C1 segment of cervical spinal cord (tissue), 14 donors: ENCODE results near the gene ONECUT1.
A peak's percentile ranks its signal among the peaks of the same experiment; 100 is the strongest.

ENCODE experiments used
- DNase-seq, 14 donors: peaks; one replicate each; lab custom pipeline; 2025; lab: John Stamatoyannopoulos, UW

ONECUT1 gene

GRCh38 chr15:52733696-52734255 is 56.4 kb downstream of the ONECUT1 start:
- peak in 1 of 14 donors; percentile 56 for DNase-seq

- no peak for DNase-seq
Observed at GRCh38 chr15:52733088-52733487, 57.0 kb downstream of the ONECUT1 start.

DNA sequence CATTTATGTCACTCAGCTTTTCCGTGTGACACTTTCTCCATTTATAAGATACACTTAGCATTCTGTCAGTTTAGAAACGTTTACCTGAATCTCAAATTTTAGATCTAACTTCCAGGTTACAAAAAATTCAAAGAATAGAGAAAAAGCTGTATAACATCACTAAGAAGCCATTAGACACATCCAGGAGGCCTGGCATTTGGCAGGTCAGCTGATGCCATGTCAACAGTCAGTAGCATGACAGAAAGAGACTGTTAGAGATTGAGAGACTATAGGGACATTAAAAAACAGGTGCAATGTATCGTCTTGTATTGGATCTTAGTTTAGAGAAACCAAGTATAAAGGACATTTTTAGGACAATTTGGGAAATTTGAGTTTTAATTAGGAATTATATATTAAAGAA is 57.6 kb downstream of the ONECUT1 start:
- DNase-seq: no peak

DNA sequence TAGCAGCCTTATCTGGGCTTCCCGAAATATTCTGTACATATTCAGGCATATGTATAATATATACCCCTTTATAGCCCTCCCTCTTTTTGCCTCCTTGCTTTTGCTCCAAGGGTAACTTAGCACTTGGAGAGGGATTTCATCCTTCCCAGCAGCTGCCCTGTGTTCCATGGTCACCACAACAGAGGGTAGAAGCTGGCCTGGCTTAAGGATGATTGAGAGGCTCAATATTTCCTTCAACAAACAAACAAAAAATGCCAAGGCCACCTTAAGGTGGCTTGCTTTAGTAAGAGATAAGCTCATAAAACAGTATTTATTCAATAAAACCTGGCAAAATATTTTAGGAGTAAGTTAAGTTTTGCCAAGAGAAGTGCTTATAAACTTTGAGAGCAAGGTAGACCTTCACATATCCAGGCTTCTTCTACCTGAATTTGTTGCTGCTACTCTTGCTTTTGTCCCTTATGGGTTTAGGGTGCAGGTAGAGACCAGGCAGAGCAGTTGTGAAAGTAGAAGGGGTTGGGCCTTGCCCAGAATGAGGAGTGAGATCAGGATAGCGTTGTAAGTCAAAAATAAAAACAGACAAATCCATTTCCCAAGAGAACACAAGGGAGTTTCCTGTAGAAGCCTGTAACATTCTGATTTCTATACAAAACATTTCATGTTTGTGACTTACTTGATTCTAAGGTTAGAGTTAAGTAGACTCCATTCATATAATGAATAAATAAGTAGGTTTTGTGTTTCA is 58.2 kb downstream of the ONECUT1 start:
- DNase-seq: no peak

- DNase-seq: no peak
Observed at GRCh38 chr15:52731004-52731403, 59.1 kb downstream of the ONECUT1 start.

DNA sequence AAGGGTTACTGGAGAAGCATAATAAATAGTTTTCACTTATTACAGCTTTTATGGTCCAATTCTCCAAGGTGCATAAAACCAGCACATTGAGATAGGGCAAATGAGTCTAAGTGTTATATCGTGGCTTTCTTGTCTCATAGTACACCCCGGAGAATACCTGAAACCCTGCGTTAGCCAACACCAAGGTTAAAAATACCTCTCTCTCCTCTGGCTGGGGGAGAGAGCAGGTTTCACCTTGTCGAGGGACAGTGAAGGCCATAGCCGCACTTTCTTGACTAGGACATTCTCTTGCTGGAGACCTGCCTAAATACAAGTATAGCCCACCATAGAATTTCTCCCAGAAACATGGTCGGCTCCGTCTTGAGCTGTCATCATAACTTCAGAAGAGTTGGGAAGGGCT is 59.5 kb downstream of the ONECUT1 start:
- no peak for DNase-seq

DNA sequence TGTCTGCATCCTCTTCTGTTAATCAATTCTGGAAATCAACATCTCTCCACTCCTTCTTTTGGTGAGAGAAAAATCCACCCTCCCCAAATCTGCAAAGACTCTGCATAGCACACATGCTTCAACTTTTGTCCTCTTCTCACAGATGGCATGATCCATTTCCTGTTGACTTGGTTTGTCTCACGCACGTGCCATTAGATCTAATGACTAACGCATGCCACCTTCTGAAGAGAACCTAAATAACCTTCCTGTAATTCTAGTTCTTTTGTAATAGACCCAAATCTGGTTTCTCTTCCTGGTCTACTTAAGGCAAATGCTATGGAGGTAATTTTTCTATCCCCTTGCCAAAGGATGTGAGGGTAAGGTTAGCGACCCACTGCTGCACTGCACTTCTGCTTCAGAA is 60.0 kb downstream of the ONECUT1 start:
- no peak for DNase-seq

DNA sequence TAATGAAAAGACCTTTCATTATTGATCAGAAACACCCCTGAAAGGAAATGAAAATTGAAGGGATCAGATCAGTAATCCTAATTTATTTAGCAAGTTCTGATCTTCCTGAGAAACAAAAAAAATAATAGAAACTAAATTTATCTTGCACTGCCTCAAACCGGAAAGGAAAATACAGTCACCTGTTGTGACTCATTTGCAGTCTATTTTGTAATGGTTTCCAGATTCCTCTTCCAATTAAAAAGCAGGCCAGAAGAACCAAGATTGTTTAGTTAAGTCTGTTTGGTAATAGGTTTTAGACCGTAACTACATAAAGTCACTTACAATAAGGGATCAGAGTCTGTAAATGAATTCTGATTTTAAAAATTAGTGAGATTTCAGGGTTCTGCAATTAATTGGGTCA is 61.2 kb downstream of the ONECUT1 start:
- DNase-seq: no peak

- DNase-seq: no peak
Observed at GRCh38 chr15:52727815-52728214, 62.3 kb downstream of the ONECUT1 start.

DNA sequence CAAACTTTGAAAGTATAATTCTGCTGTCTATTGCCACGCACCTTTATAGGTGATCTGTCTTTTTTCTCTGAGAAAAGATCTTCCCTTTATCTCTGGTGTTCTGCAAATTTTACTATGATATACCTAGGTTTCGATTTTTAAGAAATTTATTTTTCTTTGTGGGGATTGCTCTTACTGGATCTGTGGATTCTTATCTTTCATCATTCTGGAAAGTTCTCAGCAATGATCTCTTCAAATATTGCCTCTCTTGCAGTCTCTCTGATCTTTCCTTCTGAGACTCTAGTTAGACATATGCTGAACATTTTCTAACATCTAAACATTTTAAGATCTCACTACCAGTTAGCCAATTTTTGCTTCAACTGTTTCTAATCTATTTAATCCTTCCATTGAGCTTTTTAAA is 63.9 kb downstream of the ONECUT1 start:
- DNase-seq: no peak

- no peak for DNase-seq
Observed at GRCh38 chr15:52718551-52718950, 71.6 kb downstream of the ONECUT1 start.

GRCh38 chr15:52717924-52718323 is 72.2 kb downstream of the ONECUT1 start:
- DNase-seq: no peak

DNA sequence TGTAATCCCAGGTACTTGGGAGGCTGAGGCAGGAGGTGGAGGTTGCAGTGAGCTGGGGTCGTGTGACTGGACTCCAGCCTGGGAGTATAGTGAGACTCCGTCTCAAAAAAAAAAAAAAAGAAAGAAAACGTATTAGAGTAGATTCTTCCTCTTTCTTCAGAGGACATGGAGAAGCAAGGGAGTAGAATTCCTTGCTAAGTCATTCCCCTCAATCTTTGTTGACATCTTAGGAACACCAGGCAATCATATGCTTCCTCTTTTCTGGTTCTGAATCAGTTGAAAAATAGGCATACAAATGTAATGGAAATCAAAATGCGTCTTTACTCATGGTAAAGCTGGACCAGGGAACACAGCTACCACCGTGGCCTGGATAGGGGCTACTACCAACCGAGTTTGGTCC is 72.7 kb downstream of the ONECUT1 start:
- no peak for DNase-seq

DNA sequence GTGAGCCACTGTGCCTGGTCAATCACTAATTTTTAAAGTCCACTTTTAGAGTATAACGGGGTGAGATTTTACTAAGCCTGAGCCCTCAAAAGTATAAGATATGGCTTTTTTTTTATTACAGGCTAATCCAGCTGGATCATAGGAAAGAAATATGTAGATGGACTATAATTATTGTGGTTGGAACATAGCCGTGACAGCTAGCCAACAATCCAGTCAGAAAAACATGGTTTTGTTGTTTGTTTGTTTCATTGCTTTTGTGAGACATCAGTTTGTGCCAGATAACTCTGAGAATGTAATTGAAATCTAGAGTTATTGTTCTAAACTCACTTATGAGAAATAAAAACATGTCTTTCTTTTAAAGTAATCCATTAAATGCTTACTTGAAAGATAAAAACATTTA is 73.6 kb downstream of the ONECUT1 start:
- no peak for DNase-seq

- no peak for DNase-seq
Observed at GRCh38 chr15:52715411-52715810, 74.7 kb downstream of the ONECUT1 start.

DNA sequence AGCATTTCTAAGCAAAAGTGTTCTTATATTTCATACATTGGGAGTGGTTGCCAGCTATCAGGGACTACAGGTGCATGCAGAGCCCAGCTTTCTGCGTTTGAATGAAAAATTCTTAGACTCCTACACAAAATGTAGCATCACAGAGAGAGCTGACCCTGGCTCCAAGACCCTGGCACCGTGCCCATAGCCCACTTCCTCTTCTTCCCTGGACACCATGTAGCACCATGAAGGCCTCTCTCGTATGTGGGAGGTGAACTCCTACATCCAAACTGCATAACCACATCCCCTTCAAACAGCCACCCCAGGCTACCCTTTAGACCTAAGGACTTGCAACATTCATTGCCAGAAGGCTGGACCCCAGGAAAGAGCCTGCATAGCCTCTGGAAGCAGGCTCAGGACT is 75.2 kb downstream of the ONECUT1 start:
- DNase-seq: no peak

GRCh38 chr15:52710708-52711389 is 79.3 kb downstream of the ONECUT1 start:
- DNase-seq: no peak

- DNase-seq: no peak
Observed at GRCh38 chr15:52710050-52710707, 80.0 kb downstream of the ONECUT1 start.

- DNase-seq: no peak
Observed at GRCh38 chr15:52709187-52709981, 80.8 kb downstream of the ONECUT1 start.
